Measurements from ENCODE around the gene SCRN1.

The SCRN1 gene

DNA sequence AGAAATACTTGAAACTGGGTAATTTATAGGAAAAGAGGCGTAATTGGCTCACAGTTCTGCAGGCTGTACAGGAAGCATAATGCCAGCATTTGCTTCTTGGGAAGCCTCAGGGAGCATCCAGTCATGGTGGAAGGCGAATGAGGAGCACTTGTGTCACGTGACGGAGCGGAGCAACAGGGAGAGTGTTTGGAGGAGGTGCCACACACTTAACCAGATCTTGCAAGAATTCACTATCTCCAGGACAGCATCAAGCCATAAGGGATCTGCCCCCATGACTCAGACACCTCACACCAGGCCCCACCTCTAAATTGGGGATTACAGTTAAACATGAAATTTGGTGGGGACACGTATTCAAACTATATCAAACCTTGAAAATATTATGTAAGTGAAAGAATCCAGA, 94.0 kb downstream of the SCRN1 start:
- TF ChIP-seq POLR2AphosphoS5 (IDR thresholded peaks at IDR 0.05; ENCODE audit: low read depth, low read length) (no peak), SIN3A (IDR thresholded peaks at IDR 0.05; ENCODE audit: borderline replicate concordance, insufficient read depth, low read length) (no peak), TAF1 (IDR thresholded peaks at IDR 0.05; ENCODE audit: borderline replicate concordance, insufficient read depth, low read length) (no peak), FOXP2 (optimal IDR thresholded peaks at IDR 0.05; ENCODE audit: borderline replicate concordance, extremely low read depth, extremely low read length, insufficient read depth) (no peak), REST (IDR thresholded peaks at IDR 0.05; ENCODE audit: insufficient read depth in 1 of 2, low read depth in 2 of 2, low read length in 2 of 2) (no peak)

DNA sequence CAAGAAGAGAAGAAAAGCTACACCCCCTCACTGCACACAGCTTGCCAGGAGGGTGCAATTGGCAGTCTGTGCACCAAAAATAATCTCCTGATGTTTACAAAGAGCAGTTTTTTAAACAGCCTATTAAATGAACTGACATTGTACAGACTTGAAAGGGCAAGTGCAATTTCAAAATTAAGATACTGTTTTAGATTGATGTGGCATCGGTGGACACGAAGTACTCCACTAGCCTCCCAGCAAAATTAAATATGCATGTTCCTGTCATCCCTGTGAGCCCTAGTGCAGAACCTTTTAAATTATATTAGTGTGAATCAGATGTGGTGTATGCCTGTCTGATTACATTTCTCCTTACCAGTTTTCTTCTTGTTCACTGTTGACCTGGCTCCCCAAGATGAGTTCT, 95.3 kb downstream of the SCRN1 start:
- no peak for TF ChIP-seq FOXP2 (optimal IDR thresholded peaks at IDR 0.05; ENCODE audit: borderline replicate concordance, extremely low read depth, extremely low read length, insufficient read depth)

DNA sequence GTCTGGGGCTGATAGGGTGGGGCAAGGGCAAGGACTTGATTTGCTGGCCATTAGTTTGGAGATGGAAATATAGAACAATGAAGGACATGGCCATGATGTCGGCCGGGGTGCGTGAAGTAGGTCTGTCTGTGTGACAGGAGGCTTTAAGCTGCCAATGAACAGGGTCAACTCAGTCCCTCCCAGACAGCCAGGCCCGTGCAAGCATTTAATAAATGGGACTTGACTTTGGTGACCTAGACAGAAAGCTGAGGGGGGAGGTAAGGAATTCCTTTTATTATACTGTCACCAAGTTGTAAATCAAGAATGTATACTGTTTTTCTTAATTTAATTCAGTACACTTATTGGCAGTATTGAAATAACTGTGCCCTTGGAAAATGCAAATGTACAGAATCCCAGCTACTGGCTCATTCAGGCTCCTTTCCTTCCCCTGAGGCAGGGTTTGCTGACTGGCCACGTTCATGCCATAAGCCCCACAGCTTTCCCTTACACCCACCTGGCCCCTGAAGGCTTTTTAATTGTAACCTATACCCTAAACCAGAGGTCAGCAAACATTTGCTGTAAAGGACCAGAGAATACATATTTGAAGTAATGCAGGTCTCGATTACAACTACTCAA, 96.1 kb downstream of the SCRN1 start:
- TF ChIP-seq TAF1 (IDR thresholded peaks at IDR 0.05; ENCODE audit: borderline replicate concordance, insufficient read depth, low read length): no peak
- TF ChIP-seq SIN3A (IDR thresholded peaks at IDR 0.05; ENCODE audit: borderline replicate concordance, insufficient read depth, low read length): no peak
- TF ChIP-seq FOXP2 (optimal IDR thresholded peaks at IDR 0.05; ENCODE audit: borderline replicate concordance, extremely low read depth, extremely low read length, insufficient read depth): no peak
- TF ChIP-seq POLR2AphosphoS5 (IDR thresholded peaks at IDR 0.05; ENCODE audit: low read depth, low read length): no peak
- no peak for TF ChIP-seq REST (IDR thresholded peaks at IDR 0.05; ENCODE audit: insufficient read depth in 1 of 2, low read depth in 2 of 2, low read length in 2 of 2)

- no peak for TF ChIP-seq TAF1 (IDR thresholded peaks at IDR 0.05; ENCODE audit: borderline replicate concordance, insufficient read depth, low read length)
Observed at GRCh38 chr7:29892231-29892630, 97.4 kb downstream of the SCRN1 start.

GRCh38 chr7:29891766-29892165, 97.8 kb downstream of the SCRN1 start:
- TF ChIP-seq FOXP2 (optimal IDR thresholded peaks at IDR 0.05; ENCODE audit: borderline replicate concordance, extremely low read depth, extremely low read length, insufficient read depth) (no peak), TAF1 (IDR thresholded peaks at IDR 0.05; ENCODE audit: borderline replicate concordance, insufficient read depth, low read length) (no peak), SIN3A (IDR thresholded peaks at IDR 0.05; ENCODE audit: borderline replicate concordance, insufficient read depth, low read length) (no peak), REST (IDR thresholded peaks at IDR 0.05; ENCODE audit: insufficient read depth in 1 of 2, low read depth in 2 of 2, low read length in 2 of 2) (no peak), POLR2AphosphoS5 (IDR thresholded peaks at IDR 0.05; ENCODE audit: low read depth, low read length) (no peak)

- TF ChIP-seq POLR2AphosphoS5 (IDR thresholded peaks at IDR 0.05; ENCODE audit: low read depth, low read length) (no peak), REST (IDR thresholded peaks at IDR 0.05; ENCODE audit: insufficient read depth in 1 of 2, low read depth in 2 of 2, low read length in 2 of 2) (no peak), TAF1 (IDR thresholded peaks at IDR 0.05; ENCODE audit: borderline replicate concordance, insufficient read depth, low read length) (no peak), FOXP2 (optimal IDR thresholded peaks at IDR 0.05; ENCODE audit: borderline replicate concordance, extremely low read depth, extremely low read length, insufficient read depth) (no peak), SIN3A (IDR thresholded peaks at IDR 0.05; ENCODE audit: borderline replicate concordance, insufficient read depth, low read length) (no peak)
Observed at GRCh38 chr7:29890251-29890650, 99.3 kb downstream of the SCRN1 start.
